GM21367 (cell line): Measurements from ENCODE around the gene DYNLT1.

ENCODE experiments used
- ATAC-seq: cut with Tn5 transposase; IDR thresholded peaks from one replicate; pipeline ENCODE4 v1.9.1; 2021; ENCODE audit not compliant: unreplicated experiment

The DYNLT1 gene

DNA sequence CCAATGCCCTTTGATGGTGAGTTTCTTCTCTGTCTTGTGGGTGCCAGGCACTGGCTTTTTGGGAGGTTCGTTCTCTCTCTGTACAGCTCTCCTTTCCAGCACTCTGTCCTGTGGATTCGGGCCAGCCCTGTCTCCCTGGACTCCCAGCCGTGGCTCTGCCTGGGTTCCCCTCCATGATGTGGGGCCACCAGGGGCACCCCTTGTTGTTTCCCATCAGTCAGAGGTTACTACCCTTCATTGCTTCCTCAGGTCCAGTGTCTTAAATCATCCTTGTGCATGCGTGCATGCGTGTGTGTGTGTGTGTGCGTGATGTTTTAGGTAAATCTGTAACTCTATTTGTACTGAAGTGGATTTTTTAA lies 40.5 kb downstream of the DYNLT1 start:
- ATAC-seq = no peak

- ATAC-seq = no peak
Measured at GRCh38 chr6:158603261-158604047, 41.1 kb downstream of the DYNLT1 start.

DNA sequence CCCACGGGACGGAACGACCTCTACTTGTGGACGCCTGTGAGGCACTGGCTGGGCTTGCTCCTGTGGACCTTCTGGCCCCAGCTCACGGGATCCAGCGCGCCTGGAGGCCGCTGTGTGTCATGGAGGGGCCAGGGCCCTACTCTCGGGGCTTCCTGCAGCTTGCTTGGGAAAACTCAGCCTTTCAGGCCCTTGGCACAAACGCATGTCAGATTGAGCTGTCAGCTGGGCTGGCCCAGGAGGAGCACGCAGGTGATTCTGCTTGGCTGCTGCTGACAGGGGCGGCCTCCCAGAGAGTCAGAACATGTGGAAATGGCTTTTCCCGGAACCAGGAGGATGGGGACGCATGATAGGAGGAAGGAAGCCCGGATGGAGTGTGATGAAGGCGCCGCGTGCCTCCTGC lies 44.9 kb downstream of the DYNLT1 start:
- no peak for ATAC-seq

GRCh38 chr6:158597565-158597964 lies 47.0 kb downstream of the DYNLT1 start:
- ATAC-seq = no peak

- ATAC-seq = no peak
Measured at GRCh38 chr6:158596861-158597260, 47.7 kb downstream of the DYNLT1 start.

GRCh38 chr6:158595223-158595622 lies 49.3 kb downstream of the DYNLT1 start:
- ATAC-seq = no peak

GRCh38 chr6:158593670-158594069 lies 50.9 kb downstream of the DYNLT1 start:
- ATAC-seq = no peak

GRCh38 chr6:158591810-158592209 lies 52.7 kb downstream of the DYNLT1 start:
- ATAC-seq = no peak

- no peak for ATAC-seq
Measured at GRCh38 chr6:158591134-158591809, 53.3 kb downstream of the DYNLT1 start.

GRCh38 chr6:158589366-158589765 lies 55.2 kb downstream of the DYNLT1 start:
- no peak for ATAC-seq

DNA sequence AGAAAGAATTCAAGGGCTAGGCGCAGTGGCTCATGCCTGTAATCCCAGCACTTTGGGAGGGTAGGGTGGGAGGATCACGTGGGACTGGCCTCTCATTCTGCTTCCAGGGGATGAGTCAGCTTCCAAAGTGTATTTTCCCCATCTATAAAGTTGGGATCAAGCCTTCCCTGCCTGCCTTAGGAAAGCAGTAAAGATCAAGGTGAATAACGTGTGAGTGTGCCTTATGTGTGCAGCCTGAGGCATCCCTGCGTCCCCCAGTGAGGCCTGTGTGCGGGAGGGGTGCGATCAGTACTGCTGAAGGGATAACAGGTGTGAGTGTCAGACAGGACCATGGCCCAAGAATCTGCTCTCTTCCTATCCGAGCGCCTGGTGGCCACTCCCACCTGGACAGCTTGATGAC lies 57.9 kb downstream of the DYNLT1 start:
- ATAC-seq = no peak
